Mesenchymal stem cell (in vitro differentiated cells and primary cell): ENCODE measurements around the gene CCT5.

Source experiments
- DNase-seq: peaks from one replicate; pipeline ENCODE4 v3.0.0-alpha.2; 2013
- H2AFZ ChIP-seq: one replicate; pipeline ENCODE4 v1.6.1; 2013; ENCODE audit warnings: low read depth, mild to moderate bottlenecking, control low read depth, inconsistent platforms, low read length, moderate library complexity
- H2AK5ac ChIP-seq: 2 replicates; pipeline ENCODE4 v1.6.1; 2013; ENCODE audit warnings: low read length, moderate library complexity, mild to moderate bottlenecking, inconsistent platforms; ENCODE audit not compliant: severe bottlenecking
- H2BK120ac ChIP-seq: one replicate; pipeline ENCODE4 v1.6.1; 2013; ENCODE audit warnings: low read depth, mild to moderate bottlenecking, inconsistent platforms, low read length, moderate library complexity
- H2BK12ac ChIP-seq, 2 experiments: one replicate each; pipeline ENCODE4 v1.6.1; 2013; ENCODE audit warnings: inconsistent platforms in 2 of 2, low read length in 2 of 2, mild to moderate bottlenecking in 2 of 2, moderate library complexity in 2 of 2, control low read depth in 1 of 2
- H2BK15ac ChIP-seq: one replicate; pipeline ENCODE4 v1.6.1; 2013; ENCODE audit warnings: mild to moderate bottlenecking, low read depth, inconsistent platforms; ENCODE audit not compliant: poor library complexity, severe bottlenecking
- H2BK5ac ChIP-seq: 2 replicates; pipeline ENCODE4 v1.6.1; 2013; ENCODE audit warnings: low read depth, mild to moderate bottlenecking, low read length, control low read depth, inconsistent platforms; ENCODE audit not compliant: poor library complexity, severe bottlenecking
- H3K14ac ChIP-seq, 2 experiments: one replicate each; pipeline ENCODE4 v1.6.1; 2013; ENCODE audit warnings: inconsistent platforms in 2 of 2, low read length in 2 of 2, control low read depth in 1 of 2, mild to moderate bottlenecking in 1 of 2, moderate library complexity in 1 of 2
- H3K18ac ChIP-seq, 2 experiments: one replicate each; pipeline ENCODE4 v1.6.1; 2013; ENCODE audit warnings: inconsistent platforms in 2 of 2, low read length in 2 of 2, control low read depth in 1 of 2, low read depth in 1 of 2, mild to moderate bottlenecking in 1 of 2
- H3K23ac ChIP-seq, 2 experiments: one replicate each; pipeline ENCODE4 v1.6.1; 2013; ENCODE audit warnings: inconsistent platforms in 2 of 2, low read length in 2 of 2, mild to moderate bottlenecking in 2 of 2, moderate library complexity in 2 of 2, control low read depth in 1 of 2
- H3K27ac ChIP-seq: 2 replicates; pipeline ENCODE4 v1.5.1; 2013; ENCODE audit warnings: mild to moderate bottlenecking, moderate library complexity, low read length, control low read depth, inconsistent platforms; ENCODE audit not compliant: poor library complexity, severe bottlenecking
- H3K27me3 ChIP-seq, 2 experiments: 2 replicates each; pipeline versions ENCODE4 v1.6.1 to v1.7.0; 2013; ENCODE audit warnings: low read length in 2 of 2, mild to moderate bottlenecking in 2 of 2, moderate library complexity in 2 of 2, control low read depth in 1 of 2, inconsistent platforms in 1 of 2; ENCODE audit not compliant: control insufficient read depth in 1 of 2, insufficient read depth in 1 of 2
- H3K36me3 ChIP-seq, 2 experiments: 2 replicates each; pipeline versions ENCODE4 v1.6.1 to v1.7.0; 2013; ENCODE audit warnings: low read length in 2 of 2, control low read depth in 1 of 2, inconsistent platforms in 1 of 2, low read depth in 1 of 2, mild to moderate bottlenecking in 1 of 2; ENCODE audit not compliant: insufficient read depth in 2 of 2, control insufficient read depth in 1 of 2
- H3K4ac ChIP-seq, 2 experiments: one replicate each; pipeline ENCODE4 v1.6.1; 2013; ENCODE audit warnings: inconsistent platforms in 2 of 2, low read length in 2 of 2, mild to moderate bottlenecking in 2 of 2, moderate library complexity in 2 of 2, control low read depth in 1 of 2, low read depth in 1 of 2
- H3K4me1 ChIP-seq: 2 replicates; pipeline ENCODE4 v1.6.1; 2013; ENCODE audit warnings: low read depth, low read length, control low read depth; ENCODE audit not compliant: control insufficient read depth, insufficient read depth
- H3K4me2 ChIP-seq: 2 replicates; pipeline ENCODE4 v1.6.1; 2013; ENCODE audit warnings: low read length, mild to moderate bottlenecking, inconsistent platforms; ENCODE audit not compliant: poor library complexity, severe bottlenecking
- H3K4me3 ChIP-seq, 2 experiments: 2 replicates each; pipeline versions ENCODE4 v1.5.1 to v1.7.0; 2013; ENCODE audit warnings: low read length in 2 of 2, mild to moderate bottlenecking in 2 of 2, control low read depth in 1 of 2, low read depth in 1 of 2; ENCODE audit not compliant: insufficient read depth in 1 of 2
- H3K79me1 ChIP-seq: replicated peaks from 2 replicates; pipeline ENCODE4 v1.6.1; 2013; ENCODE audit warnings: mild to moderate bottlenecking, control low read depth, low read length, inconsistent platforms; ENCODE audit not compliant: poor library complexity, severe bottlenecking
- H3K9ac ChIP-seq: 2 replicates; pipeline ENCODE4 v1.7.0; 2013; ENCODE audit warnings: mild to moderate bottlenecking, low read length, moderate library complexity
- H3K9me3 ChIP-seq: 2 replicates; pipeline ENCODE4 v1.7.0; 2013; ENCODE audit warnings: mild to moderate bottlenecking, low read length; ENCODE audit not compliant: control insufficient read depth
- H4K8ac ChIP-seq: one replicate; pipeline ENCODE4 v1.6.1; 2013; ENCODE audit warnings: inconsistent platforms, mild to moderate bottlenecking, low read length, moderate library complexity
- H4K91ac ChIP-seq: one replicate; pipeline ENCODE4 v1.6.1; 2013; ENCODE audit warnings: mild to moderate bottlenecking, low read length, inconsistent platforms
- WGBS: methylation state at CpG from one replicate; pipeline ENCODE4 v1.1.7; 2013; ENCODE audit warnings: mixed read lengths; 5-methylcytosine and 5-hydroxymethylcytosine counted together

Gene CCT5

GRCh38 chr5:10232386-10232785, 17.7 kb upstream of the CCT5 start:
- Histone ChIP-seq H3K4me2 (no peak overlapping the region), H3K4ac (no peak overlapping the region), H3K14ac (no peak overlapping the region), H2BK15ac (no peak overlapping the region), H2BK5ac (no peak overlapping the region), H4K8ac (no peak overlapping the region), H2BK120ac (no peak overlapping the region), H4K91ac (no peak overlapping the region), H3K27me3 (no peaks in the 10 kb centered on the region), H3K36me3 (peaks cover 8 to 11% of the 10 kb centered on the region in 2 experiments), H2AFZ (no peak overlapping the region), H3K23ac (no peak overlapping the region), H3K9ac (no peak overlapping the region), H3K4me1 (peaks cover 18% of the 10 kb centered on the region), H3K27ac (no peak overlapping the region), H3K4me3 (no peak overlapping the region), H2BK12ac (no peak overlapping the region), H3K9me3 (no peaks in the 10 kb centered on the region), H3K79me1 (peaks cover 15% of the 10 kb centered on the region), H2AK5ac (no peak overlapping the region), H3K18ac (no peak overlapping the region)
- DNase-seq, result no peak
- WGBS, result 88% methylated on average over 9 of the region's 9 CpGs

- no peak overlapping the region for H4K8ac ChIP-seq
- no peak overlapping the region for H2AFZ ChIP-seq
- WGBS, result 83% methylated on average over 7 of the region's 7 CpGs
- H2BK5ac ChIP-seq, result no peak overlapping the region
- no peak overlapping the region for H2BK12ac ChIP-seq
- peak overlapping the region; percentile 31 for H4K91ac ChIP-seq
- peak overlapping the region; percentile 9 for H3K27ac ChIP-seq
- no peak overlapping the region for H3K4me3 ChIP-seq
- peak overlapping the region; percentile 65 for H2AK5ac ChIP-seq
- no peaks in the 10 kb centered on the region for H3K9me3 ChIP-seq
- peaks cover 18% of the 10 kb centered on the region for H3K4me1 ChIP-seq
- H3K18ac ChIP-seq, result no peak overlapping the region
- peak overlapping the region; percentile 49 for H2BK15ac ChIP-seq
- H3K23ac ChIP-seq, result no peak overlapping the region
- no peak overlapping the region for H3K14ac ChIP-seq
- no peak for DNase-seq
- no peak overlapping the region for H2BK120ac ChIP-seq
- peaks cover 8 to 11% of the 10 kb centered on the region in 2 experiments for H3K36me3 ChIP-seq
- H3K9ac ChIP-seq, result peak overlapping the region; percentile 82
- H3K4me2 ChIP-seq, result no peak overlapping the region
- no peaks in the 10 kb centered on the region for H3K27me3 ChIP-seq
- H3K4ac ChIP-seq, result no peak overlapping the region
- peaks cover 15% of the 10 kb centered on the region for H3K79me1 ChIP-seq
Measured at GRCh38 chr5:10233011-10233410, 17.1 kb upstream of the CCT5 start.

- Histone ChIP-seq H3K4me2 (no peak overlapping the region), H3K9me3 (no peaks in the 10 kb centered on the region), H3K36me3 (peaks cover 11 to 15% of the 10 kb centered on the region in 2 experiments), H4K91ac (no peak overlapping the region), H3K4me1 (peaks cover 19% of the 10 kb centered on the region), H2BK120ac (no peak overlapping the region), H3K4me3 (peak overlapping the region in 1 of 2 experiments; percentile 27), H2BK12ac (no peak overlapping the region), H3K27ac (no peak overlapping the region), H2BK15ac (no peak overlapping the region), H3K27me3 (no peaks in the 10 kb centered on the region), H3K9ac (peak overlapping the region; percentile 82), H3K79me1 (peaks cover 15% of the 10 kb centered on the region), H3K4ac (no peak overlapping the region), H2BK5ac (no peak overlapping the region), H3K14ac (no peak overlapping the region), H2AK5ac (no peak overlapping the region), H2AFZ (no peak overlapping the region), H4K8ac (no peak overlapping the region), H3K23ac (no peak overlapping the region), H3K18ac (no peak overlapping the region)
- DNase-seq, result peak; percentile 64
- 55% methylated on average over 7 of the region's 7 CpGs for whole genome bisulfite sequencing
Measured at GRCh38 chr5:10233505-10233904, 16.6 kb upstream of the CCT5 start.

DNA sequence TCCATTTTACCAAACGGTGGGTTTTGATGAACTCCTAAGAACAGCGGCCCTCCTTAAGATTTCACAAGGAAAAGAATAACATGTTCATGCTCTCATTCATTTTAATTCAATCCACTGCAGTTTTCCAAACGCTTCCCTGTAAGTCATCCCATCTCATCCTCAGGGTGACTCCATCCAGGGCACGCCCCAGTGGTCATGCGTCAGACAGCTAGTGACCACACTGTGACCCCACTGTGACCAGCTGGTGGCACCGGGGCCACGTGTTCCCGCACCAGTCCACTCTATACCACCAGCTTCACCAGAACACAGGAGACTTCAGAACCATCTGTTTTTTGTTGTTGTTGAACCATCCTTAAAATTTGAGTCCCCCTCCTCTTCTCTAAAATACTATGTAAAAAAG, 14.7 kb upstream of the CCT5 start:
- H3K9ac ChIP-seq, result no peak overlapping the region
- peaks cover 16% of the 10 kb centered on the region for H3K79me1 ChIP-seq
- no peak overlapping the region for H4K8ac ChIP-seq
- H2AK5ac ChIP-seq, result no peak overlapping the region
- no peak overlapping the region for H3K4me2 ChIP-seq
- H2BK120ac ChIP-seq, result no peak overlapping the region
- H2BK5ac ChIP-seq, result no peak overlapping the region
- H2BK15ac ChIP-seq, result no peak overlapping the region
- H3K36me3 ChIP-seq, result peaks cover 14 to 21% of the 10 kb centered on the region in 2 experiments
- H3K18ac ChIP-seq, result no peak overlapping the region
- peak overlapping the region; percentile 1 for H3K27ac ChIP-seq
- H3K27me3 ChIP-seq, result no peaks in the 10 kb centered on the region
- H3K14ac ChIP-seq, result no peak overlapping the region
- no peak overlapping the region for H2AFZ ChIP-seq
- WGBS, result 91% methylated on average over 8 of the region's 8 CpGs
- peaks cover 16% of the 10 kb centered on the region for H3K4me1 ChIP-seq
- H3K4me3 ChIP-seq, result no peak overlapping the region
- DNase-seq, result no peak
- no peaks in the 10 kb centered on the region for H3K9me3 ChIP-seq
- H3K23ac ChIP-seq, result no peak overlapping the region
- no peak overlapping the region for H3K4ac ChIP-seq
- H2BK12ac ChIP-seq, result no peak overlapping the region
- no peak overlapping the region for H4K91ac ChIP-seq
